Measurements from ENCODE around the gene ADGRD1. TPM values are rescaled to one million over a fixed set of nuclear protein-coding genes. Genes with fewer than 3 reads are reported as not detected.

The ADGRD1 gene
- total and polyA plus RNA-seq, 2 of the 8 experiments (the other 6 are each of a cell fraction or from before 2014, with no cell fraction given), result 0.36 to 0.48 TPM

DNA sequence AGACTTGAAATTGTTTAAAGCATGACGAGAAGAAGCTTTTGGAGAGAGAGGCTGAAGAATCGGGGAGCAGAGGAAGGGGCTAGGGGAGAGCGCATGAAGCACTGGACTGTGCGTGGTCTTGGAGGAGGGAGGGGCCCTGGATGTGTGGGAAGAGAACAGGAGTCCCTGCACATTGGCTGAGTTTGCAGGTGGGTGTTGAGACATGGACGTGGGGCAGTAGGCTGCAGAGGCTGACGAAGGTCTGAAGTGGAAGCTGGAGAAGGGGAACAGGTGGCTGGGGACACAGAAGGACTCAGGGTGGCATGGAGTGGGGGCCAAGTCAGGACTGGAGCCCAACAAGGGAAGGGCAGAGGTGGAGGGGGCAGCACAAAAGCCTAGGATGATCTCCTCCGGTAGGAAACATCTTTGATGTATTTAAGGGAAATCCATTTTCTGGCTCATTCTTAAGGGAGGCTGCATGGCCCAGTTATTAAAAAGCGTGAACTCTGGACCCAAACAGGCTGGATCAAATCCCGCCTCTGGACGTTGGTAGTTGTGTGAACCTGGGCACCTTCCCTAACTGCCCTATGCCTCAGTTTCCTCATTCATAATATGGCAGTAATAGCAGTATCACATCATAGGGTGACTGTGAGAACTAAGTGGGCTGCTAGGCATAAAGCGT lies 29.0 kb downstream of the ADGRD1 start:
- Histone ChIP-seq H3K14ac (ENCODE audit: insufficient read length) (no peak overlapping the region), H3K4me3 (ENCODE audit: extremely low read depth in 1 of 4, insufficient read depth in 2 of 4, low read depth in 3 of 4, low read length in 4 of 4) (no peak overlapping the region), H4K91ac (replicated peaks; ENCODE audit: insufficient read length, low read length) (no peak overlapping the region), H2BK20ac (ENCODE audit: low read length) (no peak overlapping the region), H2BK5ac (ENCODE audit: low read depth, low read length) (no peak overlapping the region), H2BK120ac (replicated peaks; ENCODE audit: low read depth, low read length) (no peak overlapping the region), H2AK5ac (ENCODE audit: low read depth, low read length) (no peak overlapping the region), H3K4ac (replicated peaks; ENCODE audit: insufficient read length, low read depth, low read length) (no peak overlapping the region), H3K9ac (replicated peaks in 1 of 4; ENCODE audit: extremely low read depth in 1 of 4, low read depth in 3 of 4, low read length in 3 of 4) (no peak overlapping the region), H3K27me3 (replicated peaks in 1 of 4; ENCODE audit: control insufficient read depth in 3 of 4, extremely low read depth in 1 of 4, insufficient read depth in 3 of 4, low read length in 3 of 4) (no peaks in the 10 kb centered on the region), H3K23me2 (ENCODE audit: low read depth, low read length) (no peaks in the 10 kb centered on the region), H3K36me3 (ENCODE audit: control insufficient read depth in 2 of 4, insufficient read depth in 4 of 4, low read length in 3 of 4) (no peaks in the 10 kb centered on the region), H4K5ac (ENCODE audit: insufficient read length, low read depth, low read length) (no peak overlapping the region), H3K79me2 (ENCODE audit: control insufficient read depth in 1 of 2, insufficient read depth in 2 of 2, low read length in 2 of 2) (no peaks in the 10 kb centered on the region), H2BK12ac (ENCODE audit: low read depth, low read length) (no peak overlapping the region), H2AFZ (ENCODE audit: low read length) (no peak overlapping the region), H3K4me1 (replicated peaks in 1 of 4; ENCODE audit: control insufficient read depth in 3 of 4, insufficient read depth in 4 of 4, low read length in 3 of 4) (peaks cover 0 to 2% (median 0%) of the 10 kb centered on the region in 4 experiments; a peak in 1 of 7 replicates), H3K79me1 (ENCODE audit: low read depth, low read length) (no peaks in the 10 kb centered on the region), H3K23ac (ENCODE audit: insufficient read length) (no peak overlapping the region), H3K4me2 (ENCODE audit: insufficient read depth in 1 of 2, low read depth in 2 of 2, low read length in 2 of 2) (no peak overlapping the region), H4K20me1 (replicated peaks in 1 of 2; ENCODE audit: control insufficient read depth in 1 of 2, insufficient read depth in 2 of 2, low read length in 2 of 2) (no peaks in the 10 kb centered on the region), H2BK15ac (ENCODE audit: low read length) (no peak overlapping the region), H4K8ac (ENCODE audit: extremely low read depth, insufficient read depth, low read length) (no peak overlapping the region), H3K9me3 (ENCODE audit: insufficient read depth in 2 of 2, low read depth in 1 of 2, low read length in 1 of 2) (no peaks in the 10 kb centered on the region), H3K56ac (replicated peaks; ENCODE audit: insufficient read length, low read depth, low read length) (no peak overlapping the region), H3K27ac (ENCODE audit: low read depth, low read length) (no peak overlapping the region), H3K18ac (ENCODE audit: extremely low read depth, low read length) (no peak overlapping the region)
- POLR2A ChIA-PET (ENCODE audit: partially characterized antibody), result no interaction called here
- CTCF ChIA-PET (ENCODE audit: partially characterized antibody), result interaction anchor here (2.2 kb wide), 1 partner anchor 121 kb away, joined by 5 read pairs; no protein-coding TSS in a partner anchor
- 72% methylated on average over 11 of the region's 11 CpGs; no CpG with 5 or more reads in 1 of the 2 experiments for WGBS, 2 experiments (ENCODE audit: extremely low coverage in 1 of 2, insufficient coverage in 1 of 2, insufficient read length in 1 of 2, insufficient replicate concordance in 2 of 2, low coverage in 1 of 2, low lambda C conversion rate in 2 of 2, missing lambda C conversion rate in 1 of 2)
- no peak for FAIRE-seq
- DNase-seq (ENCODE audit: low read depth in 1 of 2, low spot score in 2 of 2), result no peak
- no peak for TF ChIP-seq CBX5 (IDR thresholded peaks at IDR 0.05; ENCODE audit: low read depth, low read length)
- TF ChIP-seq SIX5 (IDR thresholded peaks at IDR 0.05; ENCODE audit: low read depth, low read length), result no peak
- no peak for TF ChIP-seq EP300 (IDR thresholded peaks at IDR 0.05; ENCODE audit: borderline replicate concordance in 1 of 2, low read depth in 2 of 2, low read length in 2 of 2)
- no peak for TF ChIP-seq ZNF274 (IDR thresholded peaks at IDR 0.05; ENCODE audit: borderline replicate concordance, extremely low read depth, low read length)
- TF ChIP-seq JUN (IDR thresholded peaks at IDR 0.05; ENCODE audit: low read depth, low read length), result no peak
- no peak for TF ChIP-seq PHF8 (conservative IDR thresholded peaks at IDR 0.05; ENCODE audit: low read depth, low read length)
- TF ChIP-seq, protein P1, sequence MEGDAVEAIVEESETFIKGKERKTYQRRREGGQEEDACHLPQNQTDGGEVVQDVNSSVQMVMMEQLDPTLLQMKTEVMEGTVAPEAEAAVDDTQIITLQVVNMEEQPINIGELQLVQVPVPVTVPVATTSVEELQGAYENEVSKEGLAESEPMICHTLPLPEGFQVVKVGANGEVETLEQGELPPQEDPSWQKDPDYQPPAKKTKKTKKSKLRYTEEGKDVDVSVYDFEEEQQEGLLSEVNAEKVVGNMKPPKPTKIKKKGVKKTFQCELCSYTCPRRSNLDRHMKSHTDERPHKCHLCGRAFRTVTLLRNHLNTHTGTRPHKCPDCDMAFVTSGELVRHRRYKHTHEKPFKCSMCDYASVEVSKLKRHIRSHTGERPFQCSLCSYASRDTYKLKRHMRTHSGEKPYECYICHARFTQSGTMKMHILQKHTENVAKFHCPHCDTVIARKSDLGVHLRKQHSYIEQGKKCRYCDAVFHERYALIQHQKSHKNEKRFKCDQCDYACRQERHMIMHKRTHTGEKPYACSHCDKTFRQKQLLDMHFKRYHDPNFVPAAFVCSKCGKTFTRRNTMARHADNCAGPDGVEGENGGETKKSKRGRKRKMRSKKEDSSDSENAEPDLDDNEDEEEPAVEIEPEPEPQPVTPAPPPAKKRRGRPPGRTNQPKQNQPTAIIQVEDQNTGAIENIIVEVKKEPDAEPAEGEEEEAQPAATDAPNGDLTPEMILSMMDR (IDR thresholded peaks at IDR 0.05; ENCODE audit: control extremely low read depth in 1 of 3, insufficient read depth in 1 of 3, low read depth in 1 of 3, low read length in 3 of 3), result no peak
- no peak for TF ChIP-seq RFX5 (IDR thresholded peaks at IDR 0.05; ENCODE audit: borderline replicate concordance, low read depth, low read length)
- no peak for TF ChIP-seq RAD21 (IDR thresholded peaks at IDR 0.05 in 1 of 2, conservative IDR thresholded peaks at IDR 0.05 in 1 of 2; ENCODE audit: low read depth in 2 of 2, low read length in 2 of 2)

Measured in H1 (cell line).